Stimulated activated CD4-positive, alpha-beta T cell treated with anti-CD3 and anti-CD28 coated beads, Interleukin-2, amount 100 ng/mL, for 24 hours (primary cell): ENCODE results near the gene CLCN6.

Experiments
- DNase-seq, 2 donors: peaks; one replicate each; pipeline ENCODE4 v3.0.0-alpha.2; 2020

The CLCN6 gene

GRCh38 chr1:11880911-11881748, 75.1 kb downstream of the CLCN6 start:
- DNase-seq: no peak

- no peak for DNase-seq
These were observed 75.9 kb downstream of the CLCN6 start for GRCh38 chr1:11881749-11882441.

- no peak for DNase-seq
These were observed 77.0 kb downstream of the CLCN6 start for GRCh38 chr1:11882814-11883538.

GRCh38 chr1:11885916-11886315, 79.9 kb downstream of the CLCN6 start:
- DNase-seq: no peak

GRCh38 chr1:11886986-11887665, 81.1 kb downstream of the CLCN6 start:
- DNase-seq: no peak

- DNase-seq: no peak
These were observed 81.6 kb downstream of the CLCN6 start for GRCh38 chr1:11887666-11888007.

- no peak for DNase-seq
These were observed 82.3 kb downstream of the CLCN6 start for GRCh38 chr1:11888206-11888876.

- no peak for DNase-seq
These were observed 82.9 kb downstream of the CLCN6 start for GRCh38 chr1:11888877-11889208.

GRCh38 chr1:11891433-11892186, 85.6 kb downstream of the CLCN6 start:
- no peak for DNase-seq
